Stimulated activated CD4-positive, alpha-beta T cell treated with anti-CD3 and anti-CD28 coated beads, Interleukin-15, amount 100 ng/mL, for 48 hours (primary cell): ENCODE data around the gene MYO5C.

Experiments used
- DNase-seq, 2 donors: peaks; one replicate each; pipeline ENCODE4 v3.0.0-alpha.2; 2020; ENCODE audit warnings: low read depth in 2 of 2

Gene MYO5C

DNA sequence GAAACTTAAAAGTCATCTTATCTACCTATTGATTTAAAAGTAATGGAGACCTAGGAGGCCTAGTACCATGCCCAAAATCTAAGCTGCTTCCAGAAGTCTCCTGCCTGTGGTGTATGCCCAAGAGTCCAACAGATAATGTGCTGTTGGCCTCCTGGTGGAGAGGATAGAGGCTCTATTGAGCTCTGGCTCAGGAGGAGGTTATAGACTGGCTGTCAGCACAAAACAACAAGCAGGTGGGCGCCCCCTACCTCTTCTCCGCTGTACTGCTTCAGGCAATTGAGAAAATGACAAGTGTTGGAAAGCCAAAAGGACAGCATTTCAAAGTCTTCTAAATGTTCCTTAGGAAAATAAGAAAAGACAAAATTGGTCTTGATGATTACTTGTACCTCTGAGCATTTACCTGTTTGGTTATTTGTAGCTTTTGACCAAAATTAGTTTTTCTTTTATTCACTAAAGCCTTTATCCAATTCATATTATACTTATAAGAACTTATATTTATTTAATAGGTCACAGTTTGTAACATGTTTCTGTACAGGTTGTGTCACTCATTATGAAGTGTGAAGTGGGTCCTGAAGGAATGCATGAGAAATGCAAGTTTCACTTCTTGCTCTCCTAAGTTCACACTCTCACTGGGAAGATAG lies 87.2 kb downstream of the MYO5C start:
- peak; percentile 43 to 65 for DNase-seq

GRCh38 chr15:52207191-52207590 lies 88.4 kb downstream of the MYO5C start:
- DNase-seq, result no peak

GRCh38 chr15:52206446-52206845 lies 89.2 kb downstream of the MYO5C start:
- DNase-seq, result no peak

DNA sequence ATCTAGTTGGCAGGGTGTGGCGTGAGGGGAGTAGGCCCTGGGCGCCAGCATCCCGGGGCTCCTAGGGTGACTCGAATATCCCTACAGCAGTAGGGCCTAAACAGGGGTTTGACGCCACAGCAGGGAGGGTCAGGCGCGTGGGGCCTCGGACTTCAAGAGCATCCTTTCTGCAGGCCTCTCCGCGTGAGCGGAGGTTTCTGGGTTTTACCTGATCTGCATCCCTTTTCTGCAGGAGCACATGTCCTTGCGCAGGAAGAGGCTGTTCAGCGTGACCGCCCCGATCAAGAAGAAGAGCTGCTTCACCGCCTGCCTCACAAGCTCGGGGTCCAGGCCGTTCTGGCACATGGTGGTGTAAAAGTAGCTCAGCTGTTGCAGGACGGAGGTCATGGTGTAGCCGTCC lies 90.9 kb downstream of the MYO5C start:
- no peak for DNase-seq

- no peak for DNase-seq
Observed at GRCh38 chr15:52200831-52201365, 94.7 kb downstream of the MYO5C start.

DNA sequence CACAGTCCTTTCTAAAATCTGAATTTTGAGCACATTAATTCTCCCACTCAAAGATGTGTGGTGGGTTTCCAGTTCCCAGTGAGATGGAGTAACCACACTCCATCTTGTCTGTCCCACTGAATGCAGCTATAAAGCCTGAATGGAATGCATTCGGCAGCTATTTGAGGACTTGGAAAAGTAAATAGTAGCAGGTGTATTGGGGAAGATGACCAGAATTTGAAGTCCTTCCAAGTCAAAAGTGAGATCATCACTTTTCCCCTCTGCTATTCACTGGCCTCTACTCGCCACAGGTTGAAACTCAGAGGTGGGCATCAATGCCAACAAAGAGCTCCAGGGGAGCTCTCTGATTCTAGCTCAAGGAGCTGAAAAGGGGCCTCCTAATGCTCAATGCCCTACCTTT lies 96.3 kb downstream of the MYO5C start:
- no peak for DNase-seq

DNA sequence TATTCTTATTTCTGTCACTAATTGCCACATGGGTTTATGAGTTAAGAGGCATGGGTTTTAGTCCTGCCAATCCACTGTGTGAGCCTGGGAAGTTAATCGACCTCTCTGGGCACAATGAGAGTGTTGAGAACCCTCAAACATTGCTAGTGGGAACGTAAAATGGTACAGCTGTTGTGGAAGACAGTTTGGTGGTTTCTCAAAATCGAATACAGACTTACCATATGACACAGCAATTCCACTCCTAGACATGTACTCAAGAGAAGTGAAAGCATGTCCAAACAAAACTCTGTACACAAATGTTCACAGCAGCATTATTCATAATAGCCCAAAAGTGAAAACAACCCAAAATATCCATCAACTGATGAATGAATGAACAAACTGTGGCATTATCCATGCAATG lies 98.7 kb downstream of the MYO5C start:
- DNase-seq, result no peak

GRCh38 chr15:52193791-52194190 lies 101.8 kb downstream of the MYO5C start:
- no peak for DNase-seq

GRCh38 chr15:52193321-52193720 lies 102.3 kb downstream of the MYO5C start:
- no peak for DNase-seq

GRCh38 chr15:52191207-52191606 lies 104.4 kb downstream of the MYO5C start, which contains the start of gene GNB5:
TSS of gene GNB5 (minus strand) at chr15:52191392. CDS start at chr15:52184676, 6,716 bp downstream.
- no peak for DNase-seq

DNA sequence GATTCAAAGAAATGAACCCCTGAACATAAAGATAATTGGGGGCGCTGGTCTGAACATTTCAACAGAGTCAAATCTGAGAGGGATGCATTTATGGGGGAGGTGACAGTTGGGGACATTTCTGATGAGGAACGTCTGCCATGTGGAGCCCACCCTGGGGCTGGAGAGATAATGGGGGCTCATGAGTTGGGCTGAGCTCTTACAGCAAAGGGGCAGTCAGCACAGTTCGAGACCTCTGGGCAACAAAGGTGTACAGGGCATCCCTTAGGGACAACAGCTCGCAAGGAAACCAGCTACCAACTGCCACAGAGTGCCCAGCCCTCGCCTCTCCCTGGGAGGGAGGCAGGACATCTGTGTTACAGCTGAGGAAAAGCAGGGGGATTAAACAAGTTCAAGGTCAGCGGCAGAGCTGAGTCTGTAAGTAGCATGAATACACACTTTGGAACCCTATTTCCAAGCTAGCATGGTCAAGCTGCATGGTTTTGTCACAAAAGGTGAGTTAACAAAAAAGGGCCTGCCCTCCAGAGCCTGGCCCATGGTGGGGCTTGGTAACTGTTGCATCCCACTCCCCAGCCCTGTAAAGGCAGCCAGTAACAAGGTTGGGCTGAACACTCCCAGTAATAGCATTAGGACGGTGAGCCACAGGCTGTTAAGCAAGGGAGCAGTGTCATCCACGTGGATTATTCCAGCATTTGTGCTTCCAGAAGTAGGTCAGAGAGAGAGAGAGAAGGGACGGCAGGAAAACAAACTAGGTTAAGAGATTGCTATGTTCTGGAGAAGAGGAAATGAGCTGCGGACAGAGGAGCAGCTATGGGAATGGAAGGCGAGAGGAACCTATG lies 108.7 kb downstream of the MYO5C start:
- DNase-seq, result no peak

DNA sequence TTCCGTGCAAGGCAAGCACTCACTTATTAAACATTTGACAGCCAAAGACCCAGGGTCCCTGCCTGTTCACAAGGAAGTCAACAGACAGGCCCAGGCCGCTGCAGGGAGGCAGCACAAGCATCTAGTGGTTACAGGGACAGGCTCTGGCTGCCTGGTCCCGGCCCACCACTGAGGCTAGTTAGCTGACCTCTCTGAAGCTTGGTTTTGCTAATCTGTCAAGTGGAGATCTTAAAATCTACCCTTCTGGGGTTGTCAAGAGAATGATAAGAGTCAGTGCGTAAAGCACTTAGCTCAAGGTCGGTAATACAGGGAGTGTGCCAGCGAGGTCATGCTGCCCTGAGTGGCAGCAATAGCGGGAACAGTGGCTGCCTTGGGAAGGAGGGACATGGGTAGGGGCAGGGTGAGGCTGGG lies 110.4 kb downstream of the MYO5C start:
- DNase-seq, result no peak

GRCh38 chr15:52184721-52185120 lies 110.9 kb downstream of the MYO5C start:
- no peak for DNase-seq

- no peak for DNase-seq
Observed at GRCh38 chr15:52183562-52184173, 111.9 kb downstream of the MYO5C start.

DNA sequence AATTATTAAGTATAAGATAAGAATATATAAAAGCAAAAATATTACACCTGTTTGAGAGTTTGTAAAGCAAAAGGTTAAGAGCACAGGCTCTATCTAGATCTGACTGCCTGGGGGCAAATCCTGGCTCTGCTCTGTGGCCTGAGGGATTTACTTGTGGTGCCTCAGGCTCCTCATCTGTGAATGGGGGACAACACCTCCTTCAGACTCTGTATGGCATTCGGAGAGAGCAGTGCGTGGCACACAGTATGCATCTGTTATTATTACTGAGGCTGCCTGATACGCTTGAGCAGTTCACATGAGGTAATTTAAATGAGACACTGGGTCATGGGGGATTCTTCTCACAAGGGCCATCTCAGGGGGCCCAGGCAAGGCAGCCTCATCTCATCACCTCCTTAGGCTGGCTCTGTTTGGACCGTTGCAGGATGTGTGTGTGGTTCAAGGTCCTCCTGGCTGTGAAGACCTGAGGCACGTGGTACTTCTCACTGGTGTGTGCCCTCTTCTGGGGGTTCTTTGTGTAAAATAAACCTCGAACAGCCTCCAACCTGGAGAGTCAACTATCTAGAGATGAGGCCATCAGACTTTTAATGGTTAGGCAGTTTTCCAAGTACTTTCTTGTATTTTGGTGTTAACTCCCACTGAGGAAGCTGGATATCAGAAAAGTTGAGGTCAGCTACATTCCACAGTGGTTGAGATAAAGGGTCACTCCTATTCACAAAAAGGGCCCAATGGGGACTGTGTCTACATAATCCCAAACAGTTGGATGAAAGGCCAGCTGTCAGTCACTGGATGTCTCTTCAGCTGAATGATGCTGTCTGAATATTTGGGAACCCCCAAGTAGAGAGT lies 113.4 kb downstream of the MYO5C start:
- no peak for DNase-seq

DNA sequence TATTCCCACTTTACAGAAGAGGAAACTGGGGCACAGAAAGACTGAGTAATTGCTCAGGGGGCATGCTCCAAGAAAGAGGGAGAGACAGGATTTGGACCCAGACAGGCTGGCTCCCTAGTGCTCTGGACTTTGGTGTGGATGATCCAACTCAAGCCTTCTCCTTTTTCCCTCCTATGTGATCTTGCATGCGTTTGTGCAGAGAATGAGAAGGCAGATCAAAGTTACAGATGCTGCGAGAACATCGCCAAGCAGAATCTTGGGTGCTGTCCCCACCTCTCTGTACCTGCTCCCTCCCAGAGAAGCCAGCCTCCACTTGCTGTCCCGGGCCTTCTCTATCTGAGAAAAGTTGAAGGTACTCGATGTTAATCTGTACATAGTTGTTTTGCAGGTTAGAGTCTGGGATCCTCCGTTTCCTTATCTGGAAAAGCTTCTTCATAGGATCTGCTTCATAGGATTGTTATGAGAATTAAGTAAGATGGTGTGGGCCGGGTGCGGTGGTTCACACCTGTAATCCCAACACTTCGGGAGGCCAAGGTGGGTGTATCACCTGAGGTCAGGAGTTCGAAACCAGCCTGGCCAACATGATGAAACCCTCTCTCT lies 114.7 kb downstream of the MYO5C start:
- no peak for DNase-seq

- DNase-seq, result peak in 1 of 2 donors; percentile 13
Observed at GRCh38 chr15:52180196-52180835, 115.3 kb downstream of the MYO5C start.

GRCh38 chr15:52179278-52180195 lies 116.1 kb downstream of the MYO5C start:
- peak; percentile 69 to 83 for DNase-seq

GRCh38 chr15:52178765-52179164 lies 116.8 kb downstream of the MYO5C start:
- no peak for DNase-seq

GRCh38 chr15:52172869-52173268 lies 122.7 kb downstream of the MYO5C start:
- DNase-seq, result no peak
